HEK293 (cell line): ENCODE data around the gene VIP.

Source experiments
- CTCF ChIA-PET: fragments of 350-600 bp; formaldehyde crosslinking; extraction: SDS; loops from one replicate; lab custom pipeline; 2021; ENCODE audit warnings: antibody characterized with exemption; lab: Yijun Ruan, JAX
- POLR2A ChIA-PET: fragments of 300-600 bp; formaldehyde crosslinking; extraction: SDS; loops from one replicate; lab custom pipeline; 2020; ENCODE audit warnings: antibody characterized with exemption, inconsistent platforms; lab: Yijun Ruan, JAX
- H3K27ac ChIP-seq: fragments of 200-500 bp; sonication (Bioruptor generic); 2 replicates; pipeline ENCODE4 v1.5.1; 2014; ENCODE audit warnings: low read depth, low read length, control low read depth, inconsistent platforms; ENCODE audit errors: extremely low read depth
- H3K36me3 ChIP-seq, 2 experiments: fragments of 200-500 bp in 1 of 2; sonication (Bioruptor generic) in 1 of 2; 1 replicate in 1 of 2; 2 replicates in 1 of 2; pipeline ENCODE4 v1.5.1; 2014 to 2017; ENCODE audit warnings: inconsistent platforms in 2 of 2, low read length in 2 of 2; ENCODE audit not compliant: control insufficient read depth in 2 of 2, insufficient read depth in 1 of 2
- H3K4me1 ChIP-seq: fragments of 200-500 bp; sonication (Bioruptor generic); 2 replicates; pipeline ENCODE4 v1.5.1; 2014; ENCODE audit warnings: mild to moderate bottlenecking, low read length, inconsistent platforms; ENCODE audit not compliant: control insufficient read depth, insufficient read depth
- H3K4me3 ChIP-seq: 2 replicates; pipeline ENCODE4 v1.5.1; 2011; ENCODE audit warnings: low read depth, mild to moderate bottlenecking, control low read depth, low read length, moderate library complexity
- H3K9me3 ChIP-seq: fragments of 200-500 bp; sonication (Bioruptor generic); 2 replicates; pipeline ENCODE4 v1.5.1; 2014; ENCODE audit warnings: low read depth, low read length, inconsistent platforms; ENCODE audit not compliant: control insufficient read depth, insufficient read depth
- CTCF ChIP-seq: fragments of 450-650 bp; formaldehyde crosslinking; IDR thresholded peaks from 2 replicates; pipeline ENCODE4 v1.5.1; 2016; ENCODE audit warnings: missing biosample characterization, missing genetic modification characterization
- GLIS1 ChIP-seq: fragments of 450-650 bp; formaldehyde crosslinking; IDR thresholded peaks from 2 replicates; pipeline ENCODE4 v1.5.1; 2016; ENCODE audit warnings: missing biosample characterization, missing genetic modification characterization
- KLF17 ChIP-seq: fragments of 450-650 bp; formaldehyde crosslinking; IDR thresholded peaks from 2 replicates; pipeline ENCODE4 v1.5.1; 2016; ENCODE audit warnings: missing biosample characterization, missing genetic modification characterization
- SP2 ChIP-seq: fragments of 450-650 bp; formaldehyde crosslinking; IDR thresholded peaks from 2 replicates; pipeline ENCODE4 v1.5.1; 2016; ENCODE audit warnings: missing biosample characterization, missing genetic modification characterization
- ZBTB8A ChIP-seq: fragments of 450-650 bp; formaldehyde crosslinking; IDR thresholded peaks from 2 replicates; pipeline ENCODE4 v1.5.1; 2016; ENCODE audit warnings: missing biosample characterization, missing genetic modification characterization
- ZFP41 ChIP-seq: fragments of 450-650 bp; formaldehyde crosslinking; IDR thresholded peaks from 2 replicates; pipeline ENCODE4 v1.5.1; 2016; ENCODE audit warnings: missing biosample characterization, missing genetic modification characterization, borderline replicate concordance
- ZIC2 ChIP-seq: fragments of 450-650 bp; formaldehyde crosslinking; IDR thresholded peaks from 2 replicates; pipeline ENCODE4 v1.5.1; 2016; ENCODE audit warnings: missing biosample characterization, missing genetic modification characterization
- ZNF114 ChIP-seq: fragments of 450-650 bp; formaldehyde crosslinking; IDR thresholded peaks from 2 replicates; pipeline ENCODE4 v1.5.0; 2017; ENCODE audit warnings: missing biosample characterization, missing genetic modification characterization
- ZNF138 ChIP-seq: fragments of 450-650 bp; formaldehyde crosslinking; IDR thresholded peaks from 2 replicates; pipeline ENCODE4 v1.5.1; 2016; ENCODE audit warnings: missing biosample characterization, missing genetic modification characterization, borderline replicate concordance
- ZNF140 ChIP-seq: fragments of 450-650 bp; formaldehyde crosslinking; IDR thresholded peaks from 2 replicates; pipeline ENCODE4 v1.5.1; 2016; ENCODE audit warnings: missing biosample characterization, missing genetic modification characterization
- ZNF174 ChIP-seq: fragments of 450-650 bp; formaldehyde crosslinking; IDR thresholded peaks from 2 replicates; pipeline ENCODE4 v1.5.0; 2017; ENCODE audit warnings: missing biosample characterization, mild to moderate bottlenecking, missing genetic modification characterization
- ZNF394 ChIP-seq: fragments of 450-650 bp; formaldehyde crosslinking; IDR thresholded peaks from 2 replicates; pipeline ENCODE4 v1.5.1; 2016; ENCODE audit warnings: missing biosample characterization, missing genetic modification characterization, mild to moderate bottlenecking, moderate library complexity, borderline replicate concordance
- ZNF426 ChIP-seq: fragments of 450-650 bp; formaldehyde crosslinking; IDR thresholded peaks from 2 replicates; pipeline ENCODE4 v1.5.1; 2017; ENCODE audit warnings: missing biosample characterization, missing genetic modification characterization, mild to moderate bottlenecking, inconsistent platforms, moderate library complexity
- ZNF48 ChIP-seq: fragments of 450-650 bp; formaldehyde crosslinking; IDR thresholded peaks from 2 replicates; pipeline ENCODE4 v1.5.1; 2016; ENCODE audit warnings: missing biosample characterization, missing genetic modification characterization
- ZNF501 ChIP-seq: fragments of 450-650 bp; formaldehyde crosslinking; IDR thresholded peaks from 2 replicates; pipeline ENCODE4 v1.5.1; 2016; ENCODE audit warnings: missing biosample characterization, missing genetic modification characterization
- ZNF654 ChIP-seq: fragments of 450-650 bp; formaldehyde crosslinking; IDR thresholded peaks from 2 replicates; pipeline ENCODE4 v1.5.1; 2016; ENCODE audit warnings: low read depth, missing biosample characterization, missing genetic modification characterization
- ZNF791 ChIP-seq: fragments of 450-650 bp; formaldehyde crosslinking; IDR thresholded peaks from 2 replicates; pipeline ENCODE4 v1.5.1; 2016; ENCODE audit warnings: missing biosample characterization, missing genetic modification characterization
- ZNF843 ChIP-seq: fragments of 450-650 bp; formaldehyde crosslinking; IDR thresholded peaks from 2 replicates; pipeline ENCODE4 v1.5.1; 2016; ENCODE audit warnings: missing biosample characterization, missing genetic modification characterization
- TF ChIP-seq, protein P1 (sequence below): fragments of 450-650 bp; formaldehyde crosslinking; IDR thresholded peaks from 2 replicates; pipeline ENCODE4 v1.5.1; 2016; ENCODE audit warnings: missing biosample characterization, missing genetic modification characterization
- TF ChIP-seq, protein P2 (sequence below): fragments of 450-650 bp; formaldehyde crosslinking; IDR thresholded peaks from 2 replicates; pipeline ENCODE4 v1.5.1; 2016; ENCODE audit warnings: missing biosample characterization, missing genetic modification characterization
- TF ChIP-seq, protein P3 (sequence below): fragments of 450-650 bp; formaldehyde crosslinking; IDR thresholded peaks from 2 replicates; pipeline ENCODE4 v1.5.1; 2016; ENCODE audit warnings: missing biosample characterization, missing genetic modification characterization

VIP gene

DNA sequence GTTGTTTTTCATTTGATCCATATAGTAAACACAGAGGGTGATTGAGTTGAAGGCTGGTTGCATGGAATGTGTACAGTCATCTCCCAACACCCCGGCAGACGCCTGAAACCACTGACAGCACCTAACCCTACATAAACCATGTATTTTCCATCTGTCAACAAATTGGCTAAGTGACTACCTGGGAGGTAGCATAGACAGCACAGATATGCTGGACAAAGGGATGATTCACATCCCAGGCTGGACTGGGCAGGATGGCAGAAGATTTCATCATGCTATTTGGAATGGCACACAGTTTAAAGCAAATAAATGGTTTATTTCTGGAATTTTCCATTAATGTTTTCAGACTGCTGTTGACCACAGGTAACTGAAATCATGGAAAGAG, 4.4 kb upstream of the VIP start:
- POLR2A ChIA-PET: no interaction called here
- CTCF ChIA-PET: no interaction called here

DNA sequence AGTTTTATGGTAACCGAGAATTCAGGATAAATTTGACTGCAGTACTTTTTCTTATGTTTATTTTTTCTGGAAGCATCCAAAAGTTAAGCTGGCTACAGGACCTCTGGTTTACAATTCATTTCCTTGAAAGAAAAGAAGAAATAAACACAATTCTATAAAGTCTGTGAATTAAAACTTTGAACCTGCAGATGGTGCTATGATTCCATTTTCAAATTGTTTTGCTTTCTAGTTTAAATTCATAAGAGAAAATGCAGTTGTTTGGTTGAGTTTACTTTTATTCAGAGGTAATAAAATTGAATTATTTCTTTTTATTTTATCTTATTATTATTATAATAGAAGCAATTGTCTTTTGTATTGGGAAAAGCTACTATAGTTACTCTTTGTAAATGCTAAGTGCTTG, 1.8 kb upstream of the VIP start:
- no peaks in the 10 kb centered on the region for H3K4me1 ChIP-seq
- TF ChIP-seq ZNF138 (tag by site-specific recombination): no peak
- peak; percentile 36 for TF ChIP-seq ZNF654 (tag by site-specific recombination)
- H3K9me3 ChIP-seq: no peaks in the 10 kb centered on the region
- H3K4me3 ChIP-seq: no peak overlapping the region
- no peak overlapping the region for H3K27ac ChIP-seq
- H3K36me3 ChIP-seq: no peaks in the 10 kb centered on the region
- ChIA-PET POLR2A (no interaction called here), CTCF (interaction anchor here (0.6 to 3.8 kb wide), 13 partner anchors 13 to 1371 kb away, joined by 3 to 30 read pairs (median 4); no protein-coding TSS in a partner anchor)

More for the DNA sequence above, 4.4 kb upstream of the VIP start:
- H3K4me1 ChIP-seq: no peaks in the 10 kb centered on the region
- no peaks in the 10 kb centered on the region for H3K36me3 ChIP-seq
- no peak overlapping the region for H3K4me3 ChIP-seq
- H3K27ac ChIP-seq: no peak overlapping the region
- TF ChIP-seq ZNF174 (no peak), ZNF501 (tag by site-specific recombination) (no peak), KLF17 (tag by site-specific recombination) (no peak), ZNF791 (tag by site-specific recombination) (no peak), ZNF114 (no peak), SP2 (tag by site-specific recombination) (no peak), CTCF (no peak), ZNF48 (no peak), ZBTB8A (tag by site-specific recombination) (no peak), ZNF394 (tag by site-specific recombination) (no peak), ZIC2 (tag by site-specific recombination) (no peak)
- TF ChIP-seq, protein P1, sequence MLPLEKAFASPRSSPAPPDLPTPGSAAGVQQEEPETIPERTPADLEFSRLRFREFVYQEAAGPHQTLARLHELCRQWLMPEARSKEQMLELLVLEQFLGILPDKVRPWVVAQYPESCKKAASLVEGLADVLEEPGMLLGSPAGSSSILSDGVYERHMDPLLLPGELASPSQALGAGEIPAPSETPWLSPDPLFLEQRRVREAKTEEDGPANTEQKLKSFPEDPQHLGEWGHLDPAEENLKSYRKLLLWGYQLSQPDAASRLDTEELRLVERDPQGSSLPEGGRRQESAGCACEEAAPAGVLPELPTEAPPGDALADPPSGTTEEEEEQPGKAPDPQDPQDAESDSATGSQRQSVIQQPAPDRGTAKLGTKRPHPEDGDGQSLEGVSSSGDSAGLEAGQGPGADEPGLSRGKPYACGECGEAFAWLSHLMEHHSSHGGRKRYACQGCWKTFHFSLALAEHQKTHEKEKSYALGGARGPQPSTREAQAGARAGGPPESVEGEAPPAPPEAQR (tag by site-specific recombination): no peak
- TF ChIP-seq, protein P2, sequence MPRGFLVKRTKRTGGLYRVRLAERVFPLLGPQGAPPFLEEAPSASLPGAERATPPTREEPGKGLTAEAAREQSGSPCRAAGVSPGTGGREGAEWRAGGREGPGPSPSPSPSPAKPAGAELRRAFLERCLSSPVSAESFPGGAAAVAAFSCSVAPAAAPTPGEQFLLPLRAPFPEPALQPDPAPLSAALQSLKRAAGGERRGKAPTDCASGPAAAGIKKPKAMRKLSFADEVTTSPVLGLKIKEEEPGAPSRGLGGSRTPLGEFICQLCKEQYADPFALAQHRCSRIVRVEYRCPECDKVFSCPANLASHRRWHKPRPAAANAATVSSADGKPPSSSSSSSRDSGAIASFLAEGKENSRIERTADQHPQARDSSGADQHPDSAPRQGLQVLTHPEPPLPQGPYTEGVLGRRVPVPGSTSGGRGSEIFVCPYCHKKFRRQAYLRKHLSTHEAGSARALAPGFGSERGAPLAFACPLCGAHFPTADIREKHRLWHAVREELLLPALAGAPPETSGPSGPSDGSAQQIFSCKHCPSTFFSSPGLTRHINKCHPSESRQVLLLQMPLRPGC (tag by site-specific recombination): no peak
- no peaks in the 10 kb centered on the region for H3K9me3 ChIP-seq

GRCh38 chr6:152749336-152749735, 1.3 kb upstream of the VIP start:
- ChIA-PET CTCF (interaction anchor here (0.6 to 3.8 kb wide), 14 partner anchors 14 to 1371 kb away, joined by 3 to 30 read pairs (median 4); no protein-coding TSS in a partner anchor), POLR2A (no interaction called here)
- Histone ChIP-seq H3K9me3 (no peaks in the 10 kb centered on the region), H3K27ac (no peak overlapping the region), H3K36me3 (no peaks in the 10 kb centered on the region), H3K4me3 (no peak overlapping the region), H3K4me1 (no peaks in the 10 kb centered on the region)
- TF ChIP-seq, protein P3, sequence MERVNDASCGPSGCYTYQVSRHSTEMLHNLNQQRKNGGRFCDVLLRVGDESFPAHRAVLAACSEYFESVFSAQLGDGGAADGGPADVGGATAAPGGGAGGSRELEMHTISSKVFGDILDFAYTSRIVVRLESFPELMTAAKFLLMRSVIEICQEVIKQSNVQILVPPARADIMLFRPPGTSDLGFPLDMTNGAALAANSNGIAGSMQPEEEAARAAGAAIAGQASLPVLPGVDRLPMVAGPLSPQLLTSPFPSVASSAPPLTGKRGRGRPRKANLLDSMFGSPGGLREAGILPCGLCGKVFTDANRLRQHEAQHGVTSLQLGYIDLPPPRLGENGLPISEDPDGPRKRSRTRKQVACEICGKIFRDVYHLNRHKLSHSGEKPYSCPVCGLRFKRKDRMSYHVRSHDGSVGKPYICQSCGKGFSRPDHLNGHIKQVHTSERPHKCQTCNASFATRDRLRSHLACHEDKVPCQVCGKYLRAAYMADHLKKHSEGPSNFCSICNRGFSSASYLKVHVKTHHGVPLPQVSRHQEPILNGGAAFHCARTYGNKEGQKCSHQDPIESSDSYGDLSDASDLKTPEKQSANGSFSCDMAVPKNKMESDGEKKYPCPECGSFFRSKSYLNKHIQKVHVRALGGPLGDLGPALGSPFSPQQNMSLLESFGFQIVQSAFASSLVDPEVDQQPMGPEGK (tag by site-specific recombination): no peak
- TF ChIP-seq ZFP41 (tag by site-specific recombination) (no peak), ZBTB8A (tag by site-specific recombination) (no peak), ZNF140 (tag by site-specific recombination) (no peak), ZNF426 (tag by site-specific recombination) (no peak), GLIS1 (tag by site-specific recombination) (no peak), ZNF843 (tag by site-specific recombination) (no peak)
